H9 (cell line): Measurements from ENCODE around the gene KLLN. TPM values are rescaled to one million over a fixed set of nuclear protein-coding genes. Genes with fewer than 3 reads are reported as not detected.

Source experiments
- DNase-seq: peaks from one replicate; pipeline ENCODE4 v3.0.0-alpha.2; 2017
- H2AFZ ChIP-seq: one replicate; pipeline ENCODE4 v1.6.1; 2013; ENCODE audit warnings: mild to moderate bottlenecking, low read length, control low read depth, moderate library complexity
- H2AK5ac ChIP-seq: 2 replicates; pipeline ENCODE4 v1.6.1; 2013; ENCODE audit warnings: low read length, control low read depth, mixed read lengths; ENCODE audit not compliant: insufficient read length
- H2BK120ac ChIP-seq: one replicate; pipeline ENCODE4 v1.6.1; 2013; ENCODE audit warnings: low read depth, mild to moderate bottlenecking, low read length, control low read depth, inconsistent platforms; ENCODE audit not compliant: poor library complexity, severe bottlenecking
- H2BK12ac ChIP-seq: 2 replicates; pipeline ENCODE4 v1.6.1; 2013; ENCODE audit warnings: low read length, control low read depth, mixed read lengths, low read depth; ENCODE audit not compliant: insufficient read length
- H2BK15ac ChIP-seq: 2 replicates; pipeline ENCODE4 v1.6.1; 2013; ENCODE audit warnings: low read depth, low read length, control low read depth
- H2BK20ac ChIP-seq: one replicate; pipeline ENCODE4 v1.6.1; 2013; ENCODE audit warnings: low read depth, mild to moderate bottlenecking, low read length, control low read depth, inconsistent platforms; ENCODE audit not compliant: poor library complexity, severe bottlenecking
- H2BK5ac ChIP-seq: 2 replicates; pipeline ENCODE4 v1.6.1; 2013; ENCODE audit warnings: low read length, control low read depth, mixed read lengths; ENCODE audit not compliant: insufficient read length
- H3K14ac ChIP-seq: 2 replicates; pipeline ENCODE4 v1.6.1; 2013; ENCODE audit warnings: low read length, control low read depth; ENCODE audit not compliant: insufficient read depth
- H3K18ac ChIP-seq: 2 replicates; pipeline ENCODE4 v1.6.1; 2013; ENCODE audit warnings: low read depth, mild to moderate bottlenecking, mixed read lengths, low read length, control low read depth; ENCODE audit not compliant: insufficient read length
- H3K23ac ChIP-seq: 2 replicates; pipeline ENCODE4 v1.6.1; 2013; ENCODE audit warnings: low read length, control low read depth, mixed read lengths, low read depth; ENCODE audit not compliant: insufficient read length
- H3K23me2 ChIP-seq: 2 replicates; pipeline ENCODE4 v1.6.1; 2013; ENCODE audit warnings: low read depth, mild to moderate bottlenecking, mixed read lengths, low read length, control low read depth; ENCODE audit not compliant: insufficient read length, poor library complexity, severe bottlenecking
- H3K27ac ChIP-seq: 2 replicates; pipeline ENCODE4 v1.5.1; 2013; ENCODE audit warnings: low read length, control low read depth, mixed read lengths, low read depth; ENCODE audit not compliant: insufficient read length
- H3K27me3 ChIP-seq: 2 replicates; pipeline ENCODE4 v1.6.1; 2013; ENCODE audit warnings: low read length, control low read depth, inconsistent platforms; ENCODE audit not compliant: insufficient read depth
- H3K4ac ChIP-seq: 2 replicates; pipeline ENCODE4 v1.6.1; 2013; ENCODE audit warnings: low read depth, mild to moderate bottlenecking, control low read depth, inconsistent platforms, low read length, moderate library complexity
- H3K4me1 ChIP-seq: 2 replicates; pipeline ENCODE4 v1.6.1; 2013; ENCODE audit warnings: low read length, control low read depth, inconsistent platforms; ENCODE audit not compliant: insufficient read depth
- H3K4me2 ChIP-seq: 2 replicates; pipeline ENCODE4 v1.6.1; 2013; ENCODE audit warnings: low read length, control low read depth, mixed read lengths; ENCODE audit not compliant: insufficient read length, insufficient read depth
- H3K56ac ChIP-seq: 2 replicates; pipeline ENCODE4 v1.6.1; 2013; ENCODE audit warnings: low read depth, mild to moderate bottlenecking, mixed read lengths, low read length, control low read depth; ENCODE audit not compliant: insufficient read length
- H3K79me1 ChIP-seq: 2 replicates; pipeline ENCODE4 v1.6.1; 2013; ENCODE audit warnings: low read depth, mild to moderate bottlenecking, moderate library complexity, low read length, control low read depth, inconsistent platforms; ENCODE audit not compliant: insufficient read depth, poor library complexity, severe bottlenecking
- H3K79me2 ChIP-seq: 2 replicates; pipeline ENCODE4 v1.6.1; 2013; ENCODE audit warnings: low read length, control low read depth, inconsistent platforms; ENCODE audit not compliant: insufficient read depth
- H3K9ac ChIP-seq: 2 replicates; pipeline ENCODE4 v1.6.1; 2013; ENCODE audit warnings: low read length, control low read depth, mixed read lengths; ENCODE audit not compliant: insufficient read length; ENCODE audit errors: extremely low read depth
- H3K9me3 ChIP-seq: one replicate; pipeline ENCODE4 v1.6.1; 2013; ENCODE audit warnings: low read depth, low read length, inconsistent platforms; ENCODE audit not compliant: control insufficient read depth
- H3T11ph ChIP-seq: one replicate; pipeline ENCODE4 v1.6.1; 2013; ENCODE audit warnings: mild to moderate bottlenecking, low read length, control low read depth, inconsistent platforms
- H4K20me1 ChIP-seq: one replicate; pipeline ENCODE4 v1.6.1; 2013; ENCODE audit not compliant: control insufficient read depth, insufficient read length, insufficient read depth
- H4K5ac ChIP-seq: 2 replicates; pipeline ENCODE4 v1.6.1; 2013; ENCODE audit warnings: low read depth, mild to moderate bottlenecking, mixed read lengths, low read length, control low read depth; ENCODE audit not compliant: insufficient read length
- H4K8ac ChIP-seq: replicated peaks from 2 replicates; pipeline ENCODE4 v1.6.1; 2013; ENCODE audit warnings: low read length, control low read depth, mixed read lengths, low read depth; ENCODE audit not compliant: insufficient read length
- H4K91ac ChIP-seq: 2 replicates; pipeline ENCODE4 v1.6.1; 2013; ENCODE audit warnings: low read depth, mild to moderate bottlenecking, moderate library complexity, mixed read lengths, low read length, control low read depth; ENCODE audit not compliant: insufficient read length
- H3K27ac Mint-ChIP-seq, 3 experiments: 2 replicates in 2 of 3; 3 replicates in 1 of 3; pipeline ENCODE4 v1.8.0; 2020 to 2021; ENCODE audit warnings: mixed read lengths in 3 of 3, mild to moderate bottlenecking in 1 of 3, moderate library complexity in 1 of 3
- H3K27me3 Mint-ChIP-seq: 2 replicates; pipeline ENCODE4 v1.8.0; 2021; ENCODE audit warnings: low read depth, mild to moderate bottlenecking, moderate library complexity, mixed read lengths
- H3K36me3 Mint-ChIP-seq, 3 experiments: 2 replicates in 2 of 3; 3 replicates in 1 of 3; pipeline ENCODE4 v1.8.0; 2020 to 2021; ENCODE audit warnings: low read depth in 3 of 3, mixed read lengths in 3 of 3; ENCODE audit not compliant: insufficient read depth in 1 of 3
- H3K4me1 Mint-ChIP-seq, 2 experiments: 2 replicates each; pipeline ENCODE4 v1.8.0; 2020; ENCODE audit warnings: mixed read lengths in 2 of 2
- H3K4me3 Mint-ChIP-seq, 2 experiments: 2 replicates in 1 of 2; 3 replicates in 1 of 2; pipeline ENCODE4 v1.8.0; 2020 to 2021; ENCODE audit warnings: mild to moderate bottlenecking in 2 of 2, mixed read lengths in 2 of 2, moderate library complexity in 1 of 2
- H3K9me3 Mint-ChIP-seq, 2 experiments: 2 replicates in 1 of 2; 3 replicates in 1 of 2; pipeline ENCODE4 v1.8.0; 2020; ENCODE audit warnings: mild to moderate bottlenecking in 2 of 2, mixed read lengths in 2 of 2, moderate library complexity in 1 of 2
- CTCF ChIP-seq: fragments of 200-600 bp; sonication (generic); conservative IDR thresholded peaks from 3 replicates; pipeline ENCODE4 v1.8.0; 2021; ENCODE audit warnings: antibody characterized with exemption, mild to moderate bottlenecking
- WGBS: extraction: QIAGEN DNeasy Blood & Tissue Kit; methylation state at CpG from one replicate; pipeline ENCODE4 v1.1.7; 2013; ENCODE audit warnings: missing lambda C conversion rate, low lambda C conversion rate, mixed read lengths; ENCODE audit not compliant: insufficient read length; ENCODE audit errors: extremely low coverage; 5-methylcytosine and 5-hydroxymethylcytosine counted together
- total RNA-seq: library from RNA; stranded (reverse); gene quantifications from 2 replicates; pipeline ENCODE4 v1.2.1, GENCODE V29; 2021

The KLLN gene
- total RNA-seq, 1 experiment from 2014 or later, result 0.79 TPM

GRCh38 chr10:87817609-87818504 is 45.5 kb downstream of the KLLN start, which contains the start of gene ATAD1:
Gene ATAD1 (minus strand): TSS chr10:87818226. CDS start chr10:87814599, 3,627 bp downstream.
- Mint-ChIP-seq H3K4me1 (peaks cover 19 to 20% of the 10 kb centered on the region in 2 experiments), H3K27ac (peak within 1 kb of the TSS; percentile 95 to 99 (median 98)), H3K36me3 (peaks cover 4 to 7% (median 4%) of the 10 kb centered on the region in 3 experiments; a peak in 6 of 7 replicates), H3K4me3 (peak within 1 kb of the TSS; percentile 96 to 97), H3K27me3 (peaks cover 2% of the 10 kb centered on the region; the same call in 1 of the 2 replicates), H3K9me3 (no peaks in the 10 kb centered on the region)
- Histone ChIP-seq H3K79me1 (no peaks in the 10 kb centered on the region), H2AFZ (peak within 1 kb of the TSS; percentile 32), H3K27ac (peak within 1 kb of the TSS; percentile 15), H3K9me3 (no peaks in the 10 kb centered on the region), H3K23me2 (peaks cover 6% of the 10 kb centered on the region), H3K18ac (peak within 1 kb of the TSS; percentile 43), H2BK120ac (no peak within 1 kb of the TSS), H3K27me3 (no peaks in the 10 kb centered on the region), H2AK5ac (no peak within 1 kb of the TSS), H2BK15ac (no peak within 1 kb of the TSS; the same call in 1 of the 2 replicates), H3K9ac (peak within 1 kb of the TSS; percentile 90), H2BK12ac (no peak within 1 kb of the TSS), H4K5ac (peak within 1 kb of the TSS; percentile 44), H3K56ac (no peak within 1 kb of the TSS), H4K8ac (no peak within 1 kb of the TSS), H3K4me1 (no peaks in the 10 kb centered on the region), H3T11ph (no peak within 1 kb of the TSS), H3K23ac (no peak within 1 kb of the TSS), H2BK20ac (no peak within 1 kb of the TSS), H3K4ac (no peak within 1 kb of the TSS), H4K91ac (no peak within 1 kb of the TSS), H3K79me2 (peaks cover 21% of the 10 kb centered on the region; the same call in 1 of the 2 replicates), H3K14ac (peak within 1 kb of the TSS; percentile 80), H2BK5ac (no peak within 1 kb of the TSS), H4K20me1 (no peaks in the 10 kb centered on the region), H3K4me2 (peak within 1 kb of the TSS; percentile 68)
- TF ChIP-seq CTCF, result peak; percentile 38; the same call in 2 of the 3 replicates
- DNase-seq, result peak; percentile 90
- no CpG with 5 or more reads among the region's 60 CpGs for WGBS
